ENCODE results near the gene SPN. TPM values are rescaled to one million over a fixed set of nuclear protein-coding genes. Genes with fewer than 3 reads are reported as not detected.
"Not testable (repeated sequence)": the region's sequence is repeated elsewhere in the genome, so short reads cannot be mapped to it uniquely, and the experiment has no call there.

SPN gene
- total and polyA plus RNA-seq, 9 of the 15 experiments (the other 6 are each of a cell fraction or from before 2014, with no cell fraction given): 24.3 to 225 (median 79.4) TPM

DNA sequence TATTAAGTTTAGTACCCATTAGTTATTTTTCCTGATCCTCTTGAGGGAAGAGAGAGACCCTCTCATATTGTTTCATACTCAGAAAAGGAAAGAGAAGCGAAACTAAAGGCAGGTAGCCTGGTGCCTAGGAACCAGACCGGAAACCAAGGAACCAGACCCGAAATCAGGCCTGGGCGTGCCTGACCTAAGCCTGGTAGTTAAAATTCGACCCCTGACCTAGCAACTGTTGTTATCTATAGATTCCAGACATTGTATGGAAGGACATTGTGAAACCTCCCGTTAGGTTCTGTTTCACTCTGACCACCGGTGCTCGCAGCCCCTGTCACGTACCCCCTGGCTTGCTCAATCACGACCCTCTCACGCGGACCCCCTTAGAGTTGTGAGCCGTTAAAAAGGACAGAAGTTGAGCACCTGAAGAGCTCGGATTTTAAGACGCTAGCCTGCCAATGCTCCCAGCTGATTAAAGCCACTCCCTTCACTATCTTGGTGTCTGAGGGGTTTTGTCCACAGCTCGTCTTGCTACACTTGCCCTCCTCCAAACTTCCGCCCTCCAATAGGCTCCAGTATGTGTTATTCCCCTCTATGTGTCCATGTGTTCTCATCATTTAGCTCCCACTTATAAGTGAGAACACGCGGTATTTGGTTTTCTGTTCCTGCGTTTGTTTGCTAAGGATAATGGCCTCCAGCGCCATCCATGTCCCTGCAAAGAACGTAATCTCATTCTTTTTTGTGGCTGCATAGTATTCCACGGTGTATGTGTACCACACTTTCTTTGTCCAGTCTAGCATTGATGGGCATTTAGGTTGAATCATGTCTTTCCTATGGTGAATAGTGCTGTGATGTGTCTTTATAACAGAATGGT, 26.7 kb downstream of the SPN start (continued):
- TF ChIP-seq FOXM1 (IDR thresholded peaks at IDR 0.05; ENCODE audit: low read depth) (peak; percentile 38; the same call in 1 of the 2 replicates), ELF1 (tag; IDR thresholded peaks at IDR 0.05) (0 out of 2 replicates have a peak, but pooled peaks have one; percentile 18), CXXC5 (CRISPR knock-in tag; IDR thresholded peaks at IDR 0.05) (peak; percentile 63), ETV5 (CRISPR knock-in tag; IDR thresholded peaks at IDR 0.05; ENCODE audit: low read depth) (peak; percentile 58; the same call in 1 of the 2 replicates), CBFA2T2 (conservative IDR thresholded peaks at IDR 0.05) (peak; percentile 83), GABPA (tag; conservative IDR thresholded peaks at IDR 0.05; ENCODE audit: low read depth) (peak; percentile 66), CBFA2T3 (IDR thresholded peaks at IDR 0.05) (peak; percentile 88), FOXA3 (CRISPR knock-in tag; conservative IDR thresholded peaks at IDR 0.05 in 1 of 2, IDR thresholded peaks at IDR 0.05 in 1 of 2) (peak in 1 of 2 experiments; percentile 50; a peak in 1 of 4 replicates), ETV1 (tag; conservative IDR thresholded peaks at IDR 0.05; ENCODE audit: low read depth) (peak; percentile 47; the same call in 1 of the 2 replicates), CHD4 (IDR thresholded peaks at IDR 0.05; ENCODE audit: insufficient read depth, insufficient replicate concordance, low read depth, low read length, poor library complexity, severe bottlenecking) (peak; percentile 47), NR2C2 (CRISPR knock-in tag; IDR thresholded peaks at IDR 0.05) (peak; percentile 87), NR2C2 (tag; IDR thresholded peaks at IDR 0.05) (peak; percentile 91), EP300 (IDR thresholded peaks at IDR 0.05; ENCODE audit: low read length) (peak; percentile 60; the same call in 1 of the 2 replicates), RBM25 (IDR thresholded peaks at IDR 0.05; ENCODE audit: low read depth, low read length, severe bottlenecking) (peak; percentile 65), TRIM24 (IDR thresholded peaks at IDR 0.05) (peak; percentile 55 to 83), ZBTB7A (IDR thresholded peaks at IDR 0.05; ENCODE audit: borderline replicate concordance, control insufficient read depth, low read depth, low read length) (peak; percentile 76; the same call in 1 of the 2 replicates), ATF1 (tag; IDR thresholded peaks at IDR 0.05) (peak; percentile 49; the same call in 1 of the 2 replicates), CEBPB (tag; IDR thresholded peaks at IDR 0.05) (peak; percentile 97), ZSCAN29 (IDR thresholded peaks at IDR 0.05) (0 out of 2 replicates have a peak, but pooled peaks have one; percentile 14), SMARCE1 (IDR thresholded peaks at IDR 0.05) (peak; percentile 78), GATA2 (CRISPR knock-in tag; IDR thresholded peaks at IDR 0.05) (peak; percentile 49; the same call in 1 of the 2 replicates), ZKSCAN8 (CRISPR knock-in tag; IDR thresholded peaks at IDR 0.05) (peak; percentile 63; the same call in 1 of the 2 replicates), NCOA1 (IDR thresholded peaks at IDR 0.05; ENCODE audit: low read depth) (0 out of 2 replicates have a peak, but pooled peaks have one; percentile 25), BCOR (IDR thresholded peaks at IDR 0.05) (peak; percentile 92), NFIC (IDR thresholded peaks at IDR 0.05) (peak; percentile 42; the same call in 1 of the 2 replicates), ZNF146 (CRISPR knock-in tag; IDR thresholded peaks at IDR 0.05; ENCODE audit: unreplicated experiment) (peak; percentile 100), ZNF766 (CRISPR knock-in tag; conservative IDR thresholded peaks at IDR 0.05) (peak; percentile 78; the same call in 1 of the 2 replicates)
- not testable (repeated sequence) for TF ChIP-seq FOXM1 (CRISPR knock-in tag; IDR thresholded peaks at IDR 0.05; ENCODE audit: low read depth); ATF1 (CRISPR knock-in tag; IDR thresholded peaks at IDR 0.05)
- TF ChIP-seq, protein P1, sequence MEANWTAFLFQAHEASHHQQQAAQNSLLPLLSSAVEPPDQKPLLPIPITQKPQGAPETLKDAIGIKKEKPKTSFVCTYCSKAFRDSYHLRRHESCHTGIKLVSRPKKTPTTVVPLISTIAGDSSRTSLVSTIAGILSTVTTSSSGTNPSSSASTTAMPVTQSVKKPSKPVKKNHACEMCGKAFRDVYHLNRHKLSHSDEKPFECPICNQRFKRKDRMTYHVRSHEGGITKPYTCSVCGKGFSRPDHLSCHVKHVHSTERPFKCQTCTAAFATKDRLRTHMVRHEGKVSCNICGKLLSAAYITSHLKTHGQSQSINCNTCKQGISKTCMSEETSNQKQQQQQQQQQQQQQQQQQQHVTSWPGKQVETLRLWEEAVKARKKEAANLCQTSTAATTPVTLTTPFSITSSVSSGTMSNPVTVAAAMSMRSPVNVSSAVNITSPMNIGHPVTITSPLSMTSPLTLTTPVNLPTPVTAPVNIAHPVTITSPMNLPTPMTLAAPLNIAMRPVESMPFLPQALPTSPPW (CRISPR knock-in tag; IDR thresholded peaks at IDR 0.05): 0 out of 2 replicates have a peak, but pooled peaks have one; percentile 9
